Measurements from ENCODE around the gene HS3ST4. TPM values are rescaled to one million over a fixed set of nuclear protein-coding genes. Genes with fewer than 3 reads are reported as not detected.
"Not testable (repeated sequence)": the region's sequence is repeated elsewhere in the genome, so short reads cannot be mapped to it uniquely, and the experiment has no call there.

HS3ST4 gene
- total RNA-seq, 6 experiments from 2014 or later: not detected

GRCh38 chr16:26016989-26017388 lies 325.2 kb downstream of the HS3ST4 start:
- 30% methylated on average over 2 of the region's 2 CpGs for WGBS (ENCODE audit: insufficient coverage, low coverage, low lambda C conversion rate, missing lambda C conversion rate)
- H3K36me3 ChIP-seq: no peaks in the 10 kb centered on the region
- H3K4me3 ChIP-seq: no peak overlapping the region
- ATAC-seq (no peak), DNase-seq (no peak)
- TF ChIP-seq POLR2A (IDR thresholded peaks at IDR 0.05): no peak
- TF ChIP-seq CTCF (IDR thresholded peaks at IDR 0.05): no peak
- no peak overlapping the region for H3K27ac ChIP-seq
- no peaks in the 10 kb centered on the region for H3K4me1 ChIP-seq
- intact Hi-C loops (cut with DNase I): no loop called here
- no peaks in the 10 kb centered on the region for H3K9me3 ChIP-seq
- no peaks in the 10 kb centered on the region for H3K27me3 ChIP-seq

- no peaks in the 10 kb centered on the region for H3K9me3 ChIP-seq
- no peaks in the 10 kb centered on the region for H3K36me3 ChIP-seq
- DNase-seq (no peak), ATAC-seq (no peak)
- intact Hi-C loops (cut with DNase I): no loop called here
- no peak overlapping the region for H3K27ac ChIP-seq
- no peak for TF ChIP-seq CTCF (IDR thresholded peaks at IDR 0.05)
- no peak for TF ChIP-seq POLR2A (IDR thresholded peaks at IDR 0.05)
- no peaks in the 10 kb centered on the region for H3K4me1 ChIP-seq
- WGBS (ENCODE audit: insufficient coverage, low coverage, low lambda C conversion rate, missing lambda C conversion rate): 18% methylated on average over 12 of the region's 12 CpGs
- H3K27me3 ChIP-seq: no peaks in the 10 kb centered on the region
- H3K4me3 ChIP-seq: no peak overlapping the region
These were observed 327.9 kb downstream of the HS3ST4 start for GRCh38 chr16:26019381-26020242.

- no peak overlapping the region for H3K27ac ChIP-seq
- H3K36me3 ChIP-seq: no peaks in the 10 kb centered on the region
- intact Hi-C loops (cut with DNase I): no loop called here
- no peak overlapping the region for H3K4me3 ChIP-seq
- TF ChIP-seq POLR2A (IDR thresholded peaks at IDR 0.05) (no peak), CTCF (IDR thresholded peaks at IDR 0.05) (no peak)
- no peaks in the 10 kb centered on the region for H3K27me3 ChIP-seq
- ATAC-seq (no peak), DNase-seq (no peak)
- H3K4me1 ChIP-seq: no peaks in the 10 kb centered on the region
- 53% methylated on average over 7 of the region's 9 CpGs for WGBS (ENCODE audit: insufficient coverage, low coverage, low lambda C conversion rate, missing lambda C conversion rate)
- H3K9me3 ChIP-seq: no peaks in the 10 kb centered on the region
These were observed 335.1 kb downstream of the HS3ST4 start for GRCh38 chr16:26026709-26027450.

GRCh38 chr16:26031286-26031685 lies 339.5 kb downstream of the HS3ST4 start:
- H3K4me1 ChIP-seq: no peaks in the 10 kb centered on the region
- no peak overlapping the region for H3K4me3 ChIP-seq
- H3K9me3 ChIP-seq: no peaks in the 10 kb centered on the region
- TF ChIP-seq CTCF (IDR thresholded peaks at IDR 0.05): no peak
- no peak for TF ChIP-seq POLR2A (IDR thresholded peaks at IDR 0.05)
- H3K27me3 ChIP-seq: no peaks in the 10 kb centered on the region
- H3K36me3 ChIP-seq: no peaks in the 10 kb centered on the region
- H3K27ac ChIP-seq: no peak overlapping the region
- intact Hi-C loops (cut with DNase I): no loop called here
- WGBS (ENCODE audit: insufficient coverage, low coverage, low lambda C conversion rate, missing lambda C conversion rate): 58% methylated on average over 9 of the region's 9 CpGs
- DNase-seq: no peak
- ATAC-seq: no peak

GRCh38 chr16:26032661-26033060 lies 340.9 kb downstream of the HS3ST4 start:
- 68% methylated on average over 16 of the region's 18 CpGs for WGBS (ENCODE audit: insufficient coverage, low coverage, low lambda C conversion rate, missing lambda C conversion rate)
- intact Hi-C loops (cut with DNase I): not testable (repeated sequence)

More at GRCh38 chr16:26032661-26033060, 340.9 kb downstream of the HS3ST4 start:
- H3K4me3 ChIP-seq, H3K27ac ChIP-seq, H3K9me3 ChIP-seq, H3K36me3 ChIP-seq, H3K4me1 ChIP-seq, DNase-seq, ATAC-seq, H3K27me3 ChIP-seq: not testable (repeated sequence)
